HepG2 (cell line): ENCODE measurements around the gene MYH7. TPM values are rescaled to one million over a fixed set of nuclear protein-coding genes. Genes with fewer than 3 reads are reported as not detected.
A peak's percentile ranks its signal among the peaks of the same experiment; 100 is the strongest.

Source experiments
- ATAC-seq: fragments of 200-7000 bp; cut with Tn5 transposase; 3 replicates; pipeline ENCODE4 v1.9.1; 2020; ENCODE audit warnings: mild to moderate bottlenecking, moderate library complexity
- BruUV-seq: library from RNA; stranded (reverse); fragments of 400-500 nt; replicated peaks from 2 replicates; lab custom pipeline; 2021; lab: Mats Ljungman, UMichigan
- CTCF ChIA-PET: fragments of 300-600 bp; formaldehyde crosslinking; extraction: SDS; loops from one replicate; lab custom pipeline; 2021; ENCODE audit warnings: low total read pairs, inconsistent platforms, low intra/inter-chr PET ratio; lab: Yijun Ruan, JAX
- POLR2A ChIA-PET: fragments of 350-600 bp; sonication (Branson Sonifier 250); formaldehyde crosslinking; loops from one replicate; lab custom pipeline; 2020; ENCODE audit warnings: antibody characterized with exemption, inconsistent platforms; lab: Yijun Ruan, JAX
- DNase-seq: peaks from one replicate; pipeline ENCODE4 v3.0.0-alpha.2; 2015; ENCODE audit warnings: low spot score
- FAIRE-seq: peaks from 3 replicates; lab custom pipeline; 2011; peaks lifted over from hg19 to GRCh38; lab: Jason Lieb, UNC
- H2AFZ ChIP-seq: one replicate; pipeline ENCODE4 v1.6.1; 2011; ENCODE audit warnings: low read length, inconsistent platforms
- H3K27ac ChIP-seq: fragments of 300-600 bp; 3 replicates; pipeline ENCODE4 v1.8.0; 2011; ENCODE audit warnings: mixed run types, mild to moderate bottlenecking, mixed read lengths, low read length, inconsistent platforms; ENCODE audit not compliant: insufficient read depth; ENCODE audit errors: extremely low read length
- H3K27me3 ChIP-seq, 2 experiments: fragments of 200-600 bp in 1 of 2; 2 replicates in 1 of 2; 3 replicates in 1 of 2; pipeline versions ENCODE4 v1.6.0 to v1.8.0; 2011; ENCODE audit warnings: low read length in 2 of 2, mild to moderate bottlenecking in 2 of 2, moderate library complexity in 2 of 2, inconsistent platforms in 1 of 2; ENCODE audit not compliant: insufficient read depth in 2 of 2, control insufficient read depth in 1 of 2
- H3K36me3 ChIP-seq, 2 experiments: fragments of 200-600 bp in 1 of 2; replicated peaks in 1 of 2; 2 replicates in 1 of 2; 3 replicates in 1 of 2; pipeline versions ENCODE4 v1.5.1 to v1.8.0; 2011; ENCODE audit warnings: low read length in 2 of 2, inconsistent platforms in 1 of 2; ENCODE audit not compliant: insufficient read depth in 2 of 2, control insufficient read depth in 1 of 2
- H3K4me1 ChIP-seq: 2 replicates; pipeline ENCODE4 v1.5.1; 2012; ENCODE audit warnings: low read length, inconsistent platforms; ENCODE audit not compliant: insufficient read depth
- H3K4me2 ChIP-seq: 2 replicates; pipeline ENCODE4 v1.6.0; 2011; ENCODE audit warnings: low read depth, low read length, inconsistent platforms
- H3K4me3 ChIP-seq, 3 experiments: fragments of 200-600 bp in 1 of 3; sonication (generic), shearing (Covaris generic) in 1 of 3; replicated peaks in 1 of 3; 2 replicates each; pipeline ENCODE4 v1.5.1; 2011 to 2016; ENCODE audit warnings: low read length in 3 of 3, inconsistent platforms in 2 of 3, low read depth in 2 of 3, mild to moderate bottlenecking in 2 of 3, control low read depth in 1 of 3, mixed read lengths in 1 of 3; ENCODE audit not compliant: insufficient read depth in 1 of 3
- H3K79me2 ChIP-seq: one replicate; pipeline ENCODE4 v1.6.1; 2011; ENCODE audit warnings: low read length, inconsistent platforms; ENCODE audit not compliant: insufficient read depth
- H3K9ac ChIP-seq: 2 replicates; pipeline ENCODE4 v1.6.0; 2011; ENCODE audit warnings: mild to moderate bottlenecking, low read depth, low read length, inconsistent platforms; ENCODE audit not compliant: insufficient read depth
- H3K9me3 ChIP-seq: 2 replicates; pipeline ENCODE4 v1.5.1; 2012; ENCODE audit warnings: mild to moderate bottlenecking, low read length
- H4K20me1 ChIP-seq: 2 replicates; pipeline ENCODE4 v1.6.0; 2011; ENCODE audit warnings: inconsistent platforms, mild to moderate bottlenecking, low read length, moderate library complexity; ENCODE audit not compliant: insufficient read depth
- CSRNP2 ChIP-seq: sonication (generic); formaldehyde crosslinking; conservative IDR thresholded peaks from 2 replicates; pipeline ENCODE4 v1.8.0; 2022; ENCODE audit warnings: low read depth, missing genetic modification reagents
- HDAC1 ChIP-seq: sonication (generic); formaldehyde crosslinking; IDR thresholded peaks from 2 replicates; pipeline ENCODE4 v1.5.1; 2020; ENCODE audit warnings: mild to moderate bottlenecking, missing genetic modification reagents
- HNF1A ChIP-seq, 2 experiments: sonication (generic) in 1 of 2; formaldehyde crosslinking in 1 of 2; IDR thresholded peaks; 2 replicates each; pipeline versions ENCODE4 v1.4.0 to v1.6.1; 2016 to 2020; ENCODE audit warnings: borderline replicate concordance in 1 of 2, low read depth in 1 of 2, mild to moderate bottlenecking in 1 of 2, missing genetic modification reagents in 1 of 2
- NCOR1 ChIP-seq: fragments of 200-600 bp; sonication (generic); IDR thresholded peaks from 2 replicates; pipeline ENCODE4 v1.7.0; 2017; ENCODE audit warnings: antibody characterized with exemption, low read length, borderline replicate concordance
- RFX3 ChIP-seq: IDR thresholded peaks from 2 replicates; pipeline ENCODE4 v1.6.1; 2016; ENCODE audit warnings: missing biosample characterization, missing genetic modification reagents
- ZFP90 ChIP-seq: sonication (generic); formaldehyde crosslinking; IDR thresholded peaks from 2 replicates; pipeline ENCODE4 v1.8.0; 2022; ENCODE audit warnings: missing genetic modification reagents, mild to moderate bottlenecking, inconsistent platforms, borderline replicate concordance
- ZNF280B ChIP-seq: sonication (generic); formaldehyde crosslinking; IDR thresholded peaks from 2 replicates; pipeline ENCODE4 v1.5.0; 2020; ENCODE audit warnings: missing genetic modification reagents, mild to moderate bottlenecking, borderline replicate concordance
- ZNF703 ChIP-seq: sonication (generic); formaldehyde crosslinking; IDR thresholded peaks from 2 replicates; pipeline ENCODE4 v1.5.1; 2020; ENCODE audit warnings: missing genetic modification reagents, mild to moderate bottlenecking, moderate library complexity, borderline replicate concordance
- ZNF883 ChIP-seq: sonication (generic); formaldehyde crosslinking; IDR thresholded peaks from 2 replicates; pipeline ENCODE4 v1.5.1; 2020; ENCODE audit warnings: mild to moderate bottlenecking, missing genetic modification reagents; ENCODE audit errors: not compliant biosample characterization
- WGBS: methylation state at CpG from one replicate; pipeline ENCODE4 v1.1.6; 2017; ENCODE audit warnings: low lambda C conversion rate; 5-methylcytosine and 5-hydroxymethylcytosine counted together
- in situ Hi-C: cut with HindIII; loops from 2 replicates; pipeline ENCODE4 v1.10.0; 2017; ENCODE audit warnings: low pct_unique_long_range_greater_than_20kb; ENCODE audit not compliant: extremely low pct_ligation_motif_present
- intact Hi-C: fragments of 100-400 bp; cut with micrococcal nuclease; formaldehyde crosslinking; loops from one replicate; pipeline ENCODE4 v1.10.0; 2022; ENCODE audit not compliant: unreplicated experiment
- polyA plus RNA-seq, 8 experiments: library from polyadenylated mRNA; depleted of rRNA in 3 of 8; stranded (reverse) in 7 of 8; unstranded in 1 of 8; fragments of >200 nt; fragmentation: Illumina TruSeq in 4 of 8; extraction: Trizol in 4 of 8; gene quantifications; 2 replicates each; pipeline versions ENCODE4 v1.2.1 to v1.2.3, GENCODE V29; 2011 to 2016; ENCODE audit warnings: low read depth in 4 of 8, missing spikeins in 1 of 8, mixed read lengths in 1 of 8; ENCODE audit not compliant: insufficient read depth in 1 of 8
- total RNA-seq, 5 experiments: library from RNA; depleted of rRNA; stranded (reverse); fragments of >200 nt; fragmentation: Illumina TruSeq; extraction: Trizol; gene quantifications; 2 replicates each; pipeline ENCODE4 v1.2.3, GENCODE V29; 2016; ENCODE audit warnings: low read depth in 1 of 5

MYH7 gene
- total and polyA plus RNA-seq, 2 of the 13 experiments (the other 11 are each of a cell fraction or from before 2014, with no cell fraction given) = 0.04 TPM; not detected in 1

- BruUV-seq = no TSS peak
- Histone ChIP-seq H3K9me3 (no peaks in the 10 kb centered on the region), H3K4me3 (no peak overlapping the region), H3K36me3 (no peaks in the 10 kb centered on the region), H3K27me3 (peaks cover 46 to 99% of the 10 kb centered on the region in 2 experiments), H3K27ac (no peak overlapping the region), H2AFZ (no peak overlapping the region), H3K4me2 (no peak overlapping the region), H3K9ac (no peak overlapping the region), H3K4me1 (no peaks in the 10 kb centered on the region), H4K20me1 (no peaks in the 10 kb centered on the region), H3K79me2 (no peaks in the 10 kb centered on the region)
- ChIA-PET POLR2A (no interaction called here), CTCF (no interaction called here)
- WGBS = 22% methylated on average over 3 of the region's 3 CpGs
- intact Hi-C loops = no loop called here
- in situ Hi-C loops = no loop called here
- ATAC-seq = no peak
- DNase-seq = no peak
- TF ChIP-seq HDAC1 (CRISPR knock-in tag) (no peak), ZNF703 (no peak), ZNF883 (no peak), CSRNP2 (CRISPR knock-in tag) (no peak), NCOR1 (no peak)
- FAIRE-seq = no peak
These were observed 21.2 kb downstream of the MYH7 start for GRCh38 chr14:23414254-23414653.

GRCh38 chr14:23413681-23414080, 21.8 kb downstream of the MYH7 start:
- Histone ChIP-seq H3K27me3 (peaks cover 45 to 99% of the 10 kb centered on the region in 2 experiments), H3K27ac (no peak overlapping the region), H3K4me3 (no peak overlapping the region), H3K9me3 (no peaks in the 10 kb centered on the region), H4K20me1 (no peaks in the 10 kb centered on the region), H3K4me2 (no peak overlapping the region), H3K4me1 (no peaks in the 10 kb centered on the region), H3K9ac (no peak overlapping the region), H2AFZ (no peak overlapping the region), H3K79me2 (no peaks in the 10 kb centered on the region), H3K36me3 (no peaks in the 10 kb centered on the region)
- ATAC-seq = no peak
- POLR2A ChIA-PET = no interaction called here
- in situ Hi-C loops = no loop called here
- 46% methylated on average over 16 of the region's 16 CpGs for WGBS
- FAIRE-seq = no peak
- BruUV-seq = no TSS peak
- intact Hi-C loops = no loop called here
- no peak for TF ChIP-seq ZFP90 (CRISPR knock-in tag)
- TF ChIP-seq RFX3 (CRISPR knock-in tag) = no peak
- TF ChIP-seq ZNF280B (CRISPR knock-in tag) = 0 out of 2 replicates have a peak, but pooled peaks have one; percentile 53
- TF ChIP-seq HNF1A (IDR thresholded peaks at IDR 0.05; ENCODE audit: low read depth) = no peak
- 0 out of 2 replicates have a peak, but pooled peaks have one; percentile 25 for TF ChIP-seq HNF1A (CRISPR knock-in tag; IDR thresholded peaks at IDR 0.05; ENCODE audit: borderline replicate concordance)
- DNase-seq = no peak
- CTCF ChIA-PET = no interaction called here
